ENCODE data around the gene TIGD6.

DNA sequence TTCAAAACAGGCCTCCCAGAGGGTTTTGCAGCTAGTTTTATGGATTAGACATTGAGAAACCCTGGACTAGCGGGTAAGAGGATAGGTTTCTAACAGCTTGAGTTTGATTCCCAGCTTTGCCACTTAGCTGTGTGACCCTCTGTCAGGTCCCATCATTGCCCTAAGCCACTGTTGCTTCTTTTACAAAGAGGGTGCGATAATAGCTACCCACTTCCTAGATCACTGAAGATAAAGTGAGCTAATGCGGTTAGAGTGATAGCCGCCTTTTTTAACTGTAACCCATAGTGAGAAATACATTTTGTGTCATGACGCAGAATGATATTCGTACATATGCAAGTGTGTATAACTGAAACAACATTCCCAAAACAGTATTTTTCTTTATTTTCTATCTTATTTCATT, 45.6 kb upstream of the TIGD6 start:
- TF ChIP-seq POLR2A (IDR thresholded peaks at IDR 0.05), result no peak
- TF ChIP-seq, protein P1, sequence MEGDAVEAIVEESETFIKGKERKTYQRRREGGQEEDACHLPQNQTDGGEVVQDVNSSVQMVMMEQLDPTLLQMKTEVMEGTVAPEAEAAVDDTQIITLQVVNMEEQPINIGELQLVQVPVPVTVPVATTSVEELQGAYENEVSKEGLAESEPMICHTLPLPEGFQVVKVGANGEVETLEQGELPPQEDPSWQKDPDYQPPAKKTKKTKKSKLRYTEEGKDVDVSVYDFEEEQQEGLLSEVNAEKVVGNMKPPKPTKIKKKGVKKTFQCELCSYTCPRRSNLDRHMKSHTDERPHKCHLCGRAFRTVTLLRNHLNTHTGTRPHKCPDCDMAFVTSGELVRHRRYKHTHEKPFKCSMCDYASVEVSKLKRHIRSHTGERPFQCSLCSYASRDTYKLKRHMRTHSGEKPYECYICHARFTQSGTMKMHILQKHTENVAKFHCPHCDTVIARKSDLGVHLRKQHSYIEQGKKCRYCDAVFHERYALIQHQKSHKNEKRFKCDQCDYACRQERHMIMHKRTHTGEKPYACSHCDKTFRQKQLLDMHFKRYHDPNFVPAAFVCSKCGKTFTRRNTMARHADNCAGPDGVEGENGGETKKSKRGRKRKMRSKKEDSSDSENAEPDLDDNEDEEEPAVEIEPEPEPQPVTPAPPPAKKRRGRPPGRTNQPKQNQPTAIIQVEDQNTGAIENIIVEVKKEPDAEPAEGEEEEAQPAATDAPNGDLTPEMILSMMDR (IDR thresholded peaks at IDR 0.05), result no peak

Data from thyroid gland (tissue), 4 donors.